Smooth muscle cell (in vitro differentiated cells): Measurements from ENCODE around the gene CCR5AS.
A peak's percentile ranks its signal among the peaks of the same experiment; 100 is the strongest.

Experiments used
- DNase-seq: peaks from one replicate; lab custom pipeline; 2025; ENCODE audit not compliant: unreplicated experiment; lab: John Stamatoyannopoulos, UW
- H2AFZ ChIP-seq: fragments of 200-600 bp; sonication (generic); 2 replicates; pipeline ENCODE4 v1.6.0; 2016; ENCODE audit warnings: antibody characterized with exemption, low read depth, mild to moderate bottlenecking
- H3F3A ChIP-seq: fragments of 200-600 bp; sonication (generic); 2 replicates; pipeline ENCODE4 v1.6.0; 2017; ENCODE audit warnings: antibody characterized with exemption, low read depth
- H3K27ac ChIP-seq: fragments of 200-600 bp; sonication (generic); 2 replicates; pipeline ENCODE4 v1.5.1; 2016; ENCODE audit warnings: low read depth, mild to moderate bottlenecking
- H3K27me3 ChIP-seq: fragments of 200-600 bp; sonication (generic); 2 replicates; pipeline ENCODE4 v1.6.1; 2016; ENCODE audit warnings: low read depth, mild to moderate bottlenecking
- H3K36me3 ChIP-seq: fragments of 200-600 bp; sonication (generic); 2 replicates; pipeline ENCODE4 v1.5.1; 2016; ENCODE audit warnings: low read depth
- H3K4me1 ChIP-seq: fragments of 200-600 bp; sonication (generic); 2 replicates; pipeline ENCODE4 v1.5.1; 2016; ENCODE audit warnings: low read depth
- H3K4me2 ChIP-seq: fragments of 200-600 bp; sonication (generic); 2 replicates; pipeline ENCODE4 v1.6.0; 2016; ENCODE audit warnings: mild to moderate bottlenecking
- H3K4me3 ChIP-seq: fragments of 200-600 bp; sonication (generic); 2 replicates; pipeline ENCODE4 v1.5.1; 2016; ENCODE audit warnings: mild to moderate bottlenecking
- H3K79me2 ChIP-seq: fragments of 200-600 bp; sonication (generic); 2 replicates; pipeline ENCODE4 v1.6.0; 2016; ENCODE audit warnings: low read depth, mild to moderate bottlenecking
- H3K9ac ChIP-seq: fragments of 200-600 bp; sonication (generic); 2 replicates; pipeline ENCODE4 v1.6.0; 2016; ENCODE audit warnings: low read depth
- H3K9me3 ChIP-seq: fragments of 200-600 bp; sonication (generic); replicated peaks from 2 replicates; pipeline ENCODE4 v1.5.1; 2016; ENCODE audit warnings: low read depth
- H4K20me1 ChIP-seq: fragments of 200-600 bp; sonication (generic); 2 replicates; pipeline ENCODE4 v1.6.0; 2016; ENCODE audit warnings: low read depth
- CTCF ChIP-seq: fragments of 200-600 bp; sonication (generic); IDR thresholded peaks from 2 replicates; pipeline ENCODE4 v1.5.1; 2017; ENCODE audit warnings: borderline replicate concordance, mild to moderate bottlenecking, antibody characterized with exemption; ENCODE audit not compliant: insufficient read depth, poor library complexity, severe bottlenecking
- WGBS: methylation state at CpG from one replicate; pipeline ENCODE4 v1.1.7; 2016; ENCODE audit warnings: low lambda C conversion rate; 5-methylcytosine and 5-hydroxymethylcytosine counted together

The CCR5AS gene

GRCh38 chr3:46380471-46381221 lies 26.2 kb downstream of the CCR5AS start:
- peaks cover 33% of the 10 kb centered on the region for H3K27me3 ChIP-seq
- H3F3A ChIP-seq: no peaks in the 10 kb centered on the region
- no peak overlapping the region for H3K4me2 ChIP-seq
- H3K79me2 ChIP-seq: no peaks in the 10 kb centered on the region
- H3K4me1 ChIP-seq: no peaks in the 10 kb centered on the region
- no peaks in the 10 kb centered on the region for H4K20me1 ChIP-seq
- H3K4me3 ChIP-seq: no peak overlapping the region
- DNase-seq: no peak
- no peak overlapping the region for H2AFZ ChIP-seq
- H3K27ac ChIP-seq: no peak overlapping the region
- no peak for TF ChIP-seq CTCF
- no peaks in the 10 kb centered on the region for H3K36me3 ChIP-seq
- 83% methylated on average over 8 of the region's 8 CpGs for WGBS
- no peaks in the 10 kb centered on the region for H3K9me3 ChIP-seq
- no peak overlapping the region for H3K9ac ChIP-seq

- TF ChIP-seq CTCF: peak; percentile 79
- H3K27me3 ChIP-seq: peaks cover 45% of the 10 kb centered on the region
- WGBS: 47% methylated on average over 8 of the region's 8 CpGs
Measured at GRCh38 chr3:46378426-46378942, 28.4 kb downstream of the CCR5AS start.

GRCh38 chr3:46375814-46376213 lies 31.1 kb downstream of the CCR5AS start:
- 48% methylated on average over 2 of the region's 2 CpGs for WGBS
- no peak overlapping the region for H3K27ac ChIP-seq
- no peaks in the 10 kb centered on the region for H3K79me2 ChIP-seq
- H3K4me1 ChIP-seq: no peaks in the 10 kb centered on the region
- no peaks in the 10 kb centered on the region for H3K36me3 ChIP-seq
- H3K4me3 ChIP-seq: no peak overlapping the region
- TF ChIP-seq CTCF: no peak
- H2AFZ ChIP-seq: no peak overlapping the region
- H3K9ac ChIP-seq: no peak overlapping the region
- DNase-seq: no peak
- H4K20me1 ChIP-seq: no peaks in the 10 kb centered on the region
- peaks cover 2% of the 10 kb centered on the region for H3F3A ChIP-seq
- H3K9me3 ChIP-seq: no peaks in the 10 kb centered on the region
- H3K4me2 ChIP-seq: no peak overlapping the region
- peaks cover 42% of the 10 kb centered on the region for H3K27me3 ChIP-seq

More at GRCh38 chr3:46378426-46378942, 28.4 kb downstream of the CCR5AS start:
- no peaks in the 10 kb centered on the region for H3F3A ChIP-seq
- no peak overlapping the region for H3K9ac ChIP-seq
- H2AFZ ChIP-seq: no peak overlapping the region
- H3K9me3 ChIP-seq: no peaks in the 10 kb centered on the region
- H3K36me3 ChIP-seq: no peaks in the 10 kb centered on the region
- no peak overlapping the region for H3K4me2 ChIP-seq
- DNase-seq: no peak
- H4K20me1 ChIP-seq: no peaks in the 10 kb centered on the region
- H3K79me2 ChIP-seq: no peaks in the 10 kb centered on the region
- H3K4me3 ChIP-seq: no peak overlapping the region
- no peak overlapping the region for H3K27ac ChIP-seq
- no peaks in the 10 kb centered on the region for H3K4me1 ChIP-seq

GRCh38 chr3:46375218-46375617 lies 31.6 kb downstream of the CCR5AS start:
- no peak overlapping the region for H2AFZ ChIP-seq
- H3K9me3 ChIP-seq: no peaks in the 10 kb centered on the region
- TF ChIP-seq CTCF: no peak
- H3F3A ChIP-seq: peaks cover 4% of the 10 kb centered on the region
- no peak for DNase-seq
- no peaks in the 10 kb centered on the region for H3K79me2 ChIP-seq
- H3K36me3 ChIP-seq: no peaks in the 10 kb centered on the region
- no peak overlapping the region for H3K4me3 ChIP-seq
- 78% methylated on average over 2 of the region's 2 CpGs for WGBS
- H4K20me1 ChIP-seq: no peaks in the 10 kb centered on the region
- H3K4me2 ChIP-seq: no peak overlapping the region
- H3K9ac ChIP-seq: no peak overlapping the region
- H3K4me1 ChIP-seq: no peaks in the 10 kb centered on the region
- peaks cover 36% of the 10 kb centered on the region for H3K27me3 ChIP-seq
- no peak overlapping the region for H3K27ac ChIP-seq
